ENCODE results near the gene HPSE2.

DNA sequence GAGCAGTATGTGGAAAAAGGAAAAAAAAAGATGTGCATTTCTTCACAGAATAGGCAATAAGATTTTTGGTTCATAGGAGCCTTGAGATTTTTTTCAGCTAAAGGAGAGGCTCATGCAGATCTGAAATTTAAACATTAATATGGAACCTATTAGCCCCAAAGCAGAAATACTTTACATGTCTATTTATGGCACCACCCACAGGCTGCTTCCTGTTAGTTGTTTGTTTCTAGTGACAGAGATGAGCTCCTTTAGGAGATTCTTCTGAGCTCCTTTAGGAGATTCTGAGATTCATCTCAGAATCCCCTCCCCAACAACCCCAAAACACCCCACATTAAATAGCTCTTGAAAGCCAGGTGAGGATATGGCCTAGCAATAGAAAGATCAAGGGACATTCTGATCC is 761.0 kb downstream of the HPSE2 start:
- TF ChIP-seq, protein P1, sequence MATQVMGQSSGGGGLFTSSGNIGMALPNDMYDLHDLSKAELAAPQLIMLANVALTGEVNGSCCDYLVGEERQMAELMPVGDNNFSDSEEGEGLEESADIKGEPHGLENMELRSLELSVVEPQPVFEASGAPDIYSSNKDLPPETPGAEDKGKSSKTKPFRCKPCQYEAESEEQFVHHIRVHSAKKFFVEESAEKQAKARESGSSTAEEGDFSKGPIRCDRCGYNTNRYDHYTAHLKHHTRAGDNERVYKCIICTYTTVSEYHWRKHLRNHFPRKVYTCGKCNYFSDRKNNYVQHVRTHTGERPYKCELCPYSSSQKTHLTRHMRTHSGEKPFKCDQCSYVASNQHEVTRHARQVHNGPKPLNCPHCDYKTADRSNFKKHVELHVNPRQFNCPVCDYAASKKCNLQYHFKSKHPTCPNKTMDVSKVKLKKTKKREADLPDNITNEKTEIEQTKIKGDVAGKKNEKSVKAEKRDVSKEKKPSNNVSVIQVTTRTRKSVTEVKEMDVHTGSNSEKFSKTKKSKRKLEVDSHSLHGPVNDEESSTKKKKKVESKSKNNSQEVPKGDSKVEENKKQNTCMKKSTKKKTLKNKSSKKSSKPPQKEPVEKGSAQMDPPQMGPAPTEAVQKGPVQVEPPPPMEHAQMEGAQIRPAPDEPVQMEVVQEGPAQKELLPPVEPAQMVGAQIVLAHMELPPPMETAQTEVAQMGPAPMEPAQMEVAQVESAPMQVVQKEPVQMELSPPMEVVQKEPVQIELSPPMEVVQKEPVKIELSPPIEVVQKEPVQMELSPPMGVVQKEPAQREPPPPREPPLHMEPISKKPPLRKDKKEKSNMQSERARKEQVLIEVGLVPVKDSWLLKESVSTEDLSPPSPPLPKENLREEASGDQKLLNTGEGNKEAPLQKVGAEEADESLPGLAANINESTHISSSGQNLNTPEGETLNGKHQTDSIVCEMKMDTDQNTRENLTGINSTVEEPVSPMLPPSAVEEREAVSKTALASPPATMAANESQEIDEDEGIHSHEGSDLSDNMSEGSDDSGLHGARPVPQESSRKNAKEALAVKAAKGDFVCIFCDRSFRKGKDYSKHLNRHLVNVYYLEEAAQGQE (IDR thresholded peaks at IDR 0.05; ENCODE audit: insufficient read depth in 1 of 2, low read depth in 2 of 2, low read length in 2 of 2): no peak
- no peak for TF ChIP-seq TAF1 (IDR thresholded peaks at IDR 0.05; ENCODE audit: borderline replicate concordance, insufficient read depth, low read length)
- TF ChIP-seq FOXP2 (optimal IDR thresholded peaks at IDR 0.05; ENCODE audit: borderline replicate concordance, extremely low read depth, extremely low read length, insufficient read depth): no peak
- TF ChIP-seq POLR2AphosphoS5 (IDR thresholded peaks at IDR 0.05; ENCODE audit: low read depth, low read length): no peak
- no peak for TF ChIP-seq SIN3A (IDR thresholded peaks at IDR 0.05; ENCODE audit: borderline replicate concordance, insufficient read depth, low read length)

Data from PFSK-1 (cell line).